Measurements from ENCODE around the gene TMPRSS13.

- TF ChIP-seq, protein P1, sequence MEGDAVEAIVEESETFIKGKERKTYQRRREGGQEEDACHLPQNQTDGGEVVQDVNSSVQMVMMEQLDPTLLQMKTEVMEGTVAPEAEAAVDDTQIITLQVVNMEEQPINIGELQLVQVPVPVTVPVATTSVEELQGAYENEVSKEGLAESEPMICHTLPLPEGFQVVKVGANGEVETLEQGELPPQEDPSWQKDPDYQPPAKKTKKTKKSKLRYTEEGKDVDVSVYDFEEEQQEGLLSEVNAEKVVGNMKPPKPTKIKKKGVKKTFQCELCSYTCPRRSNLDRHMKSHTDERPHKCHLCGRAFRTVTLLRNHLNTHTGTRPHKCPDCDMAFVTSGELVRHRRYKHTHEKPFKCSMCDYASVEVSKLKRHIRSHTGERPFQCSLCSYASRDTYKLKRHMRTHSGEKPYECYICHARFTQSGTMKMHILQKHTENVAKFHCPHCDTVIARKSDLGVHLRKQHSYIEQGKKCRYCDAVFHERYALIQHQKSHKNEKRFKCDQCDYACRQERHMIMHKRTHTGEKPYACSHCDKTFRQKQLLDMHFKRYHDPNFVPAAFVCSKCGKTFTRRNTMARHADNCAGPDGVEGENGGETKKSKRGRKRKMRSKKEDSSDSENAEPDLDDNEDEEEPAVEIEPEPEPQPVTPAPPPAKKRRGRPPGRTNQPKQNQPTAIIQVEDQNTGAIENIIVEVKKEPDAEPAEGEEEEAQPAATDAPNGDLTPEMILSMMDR (IDR thresholded peaks at IDR 0.05; ENCODE audit: poor library complexity): no peak
- TF ChIP-seq EZH2 (IDR thresholded peaks at IDR 0.05; ENCODE audit: borderline replicate concordance): no peak
These were observed 16.7 kb downstream of the TMPRSS13 start for GRCh38 chr11:117912497-117912896.

Measured in hepatocyte (in vitro differentiated cells).